Muscle of back (tissue), 11 donors: ENCODE results near the gene DEGS2. TPM values are rescaled to one million over a fixed set of nuclear protein-coding genes. Genes with fewer than 3 reads are reported as not detected.

Experiments
- DNase-seq, 3 donors: peaks; one replicate each; pipeline versions ENCODE4 v3.0.0 to v3.0.0-alpha.2; 2013
- polyA plus RNA-seq, 10 donors: library from polyadenylated mRNA; unstranded; fragments of 120-200 nt; gene quantifications; one replicate each; pipeline ENCODE4 v1.2.1, GENCODE V29; 2013; ENCODE audit not compliant: insufficient read length in 10 of 10

DEGS2 gene
- polyA plus RNA-seq, 10 donors: 0.17 to 1.2 (median 0.46) TPM

DNA sequence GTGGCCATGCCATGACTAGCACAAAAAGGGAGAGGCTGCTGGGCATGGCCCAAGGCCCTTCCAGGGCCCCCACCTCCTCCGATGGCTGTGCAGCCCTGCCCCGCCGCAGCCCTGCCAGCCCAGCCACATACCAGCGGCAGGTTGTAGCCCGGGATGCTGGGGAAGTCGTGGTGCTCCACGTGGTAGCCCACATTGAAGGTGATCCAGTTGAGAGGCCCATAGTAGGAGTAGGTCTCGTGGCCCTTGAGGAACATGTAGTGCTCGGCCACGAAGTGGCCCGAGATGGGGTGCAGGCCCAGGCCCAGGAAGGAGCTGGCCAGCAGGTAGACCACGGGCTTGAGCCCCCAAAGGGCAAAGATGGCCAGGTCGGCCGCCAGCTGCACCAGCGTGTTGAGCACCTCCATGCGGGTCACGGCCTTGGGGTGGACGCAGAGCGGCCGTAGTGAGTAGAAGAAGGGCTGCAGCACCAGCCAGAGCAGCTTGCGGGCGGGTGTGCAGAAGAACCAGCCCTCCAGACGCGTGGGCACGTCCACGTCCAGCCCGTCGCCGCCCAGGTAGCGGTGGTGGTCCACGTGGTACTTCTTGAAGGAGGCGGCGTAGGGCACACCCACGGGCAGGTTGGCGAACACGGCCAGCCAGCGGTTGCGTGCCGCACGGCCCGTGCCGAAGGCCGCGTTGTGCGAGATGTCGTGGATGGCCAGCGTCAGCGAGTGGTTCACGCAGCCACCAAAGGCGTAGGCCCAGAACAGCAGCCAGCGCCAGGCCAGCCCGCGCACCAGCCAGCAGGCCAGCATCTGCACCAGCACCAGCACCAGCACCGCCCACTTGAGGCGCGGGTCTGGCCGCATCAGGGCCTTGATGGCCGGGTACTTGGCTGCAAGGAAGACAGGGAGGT lies 10.4 kb downstream of the DEGS2 start:
- DNase-seq: no peak

DNA sequence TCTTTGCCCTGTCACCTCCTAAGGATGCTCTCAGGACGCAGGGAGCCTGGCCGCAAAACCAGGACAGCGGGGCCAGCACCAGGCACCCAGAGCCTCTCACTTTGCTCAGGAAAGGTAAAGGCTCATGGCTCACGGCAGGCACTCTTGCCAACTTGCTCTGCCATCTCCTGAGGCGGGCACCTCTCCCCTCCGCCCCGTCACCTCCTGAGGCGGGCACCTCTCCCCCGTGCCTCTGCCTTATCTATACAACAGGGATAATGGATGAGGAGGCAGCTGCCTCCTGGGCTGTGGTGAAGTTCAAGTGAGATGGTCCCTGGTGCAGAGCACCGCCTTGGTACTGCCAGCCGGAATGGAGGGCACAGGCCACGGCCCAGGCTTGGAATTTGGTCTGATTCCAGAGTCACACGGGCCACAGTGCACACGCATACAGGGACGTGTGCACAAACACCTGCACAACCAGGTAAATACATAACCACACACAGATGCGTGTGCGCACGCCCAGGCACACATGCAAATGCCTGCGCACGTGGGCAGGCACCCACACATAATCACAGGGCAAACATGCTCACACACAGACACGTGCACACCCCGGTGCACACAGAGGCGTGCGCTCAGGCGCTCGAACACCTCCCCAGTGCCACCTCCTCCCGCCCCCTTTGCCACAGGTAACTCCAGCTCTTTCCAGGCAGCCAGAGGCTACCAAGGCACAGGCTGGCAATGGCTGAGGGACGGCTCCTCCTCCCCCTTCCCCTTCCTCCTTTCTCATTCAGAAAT lies 11.6 kb downstream of the DEGS2 start:
- DNase-seq: no peak

DNA sequence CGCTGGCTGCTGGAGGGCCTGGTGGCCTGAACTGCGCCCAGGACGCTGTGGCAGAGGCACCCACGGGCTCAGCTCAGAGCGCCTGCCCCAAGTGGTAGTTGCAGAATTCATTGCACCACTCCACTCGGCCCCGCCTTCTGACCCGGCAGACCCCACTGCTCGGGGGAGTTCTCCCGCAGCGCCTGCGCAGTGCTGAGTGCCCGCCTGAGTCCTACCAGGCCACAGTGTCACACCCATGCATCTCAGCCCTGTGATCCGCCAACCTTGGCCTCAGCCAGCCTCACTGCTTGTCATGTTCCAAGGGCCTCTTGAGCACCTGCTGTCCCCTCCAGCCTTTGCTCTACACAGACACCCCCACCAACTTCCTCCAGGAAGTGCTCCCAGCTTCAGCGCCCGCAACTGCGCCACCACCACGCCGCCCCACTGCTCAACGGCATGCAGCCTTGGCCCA lies 12.2 kb downstream of the DEGS2 start:
- DNase-seq: no peak

DNA sequence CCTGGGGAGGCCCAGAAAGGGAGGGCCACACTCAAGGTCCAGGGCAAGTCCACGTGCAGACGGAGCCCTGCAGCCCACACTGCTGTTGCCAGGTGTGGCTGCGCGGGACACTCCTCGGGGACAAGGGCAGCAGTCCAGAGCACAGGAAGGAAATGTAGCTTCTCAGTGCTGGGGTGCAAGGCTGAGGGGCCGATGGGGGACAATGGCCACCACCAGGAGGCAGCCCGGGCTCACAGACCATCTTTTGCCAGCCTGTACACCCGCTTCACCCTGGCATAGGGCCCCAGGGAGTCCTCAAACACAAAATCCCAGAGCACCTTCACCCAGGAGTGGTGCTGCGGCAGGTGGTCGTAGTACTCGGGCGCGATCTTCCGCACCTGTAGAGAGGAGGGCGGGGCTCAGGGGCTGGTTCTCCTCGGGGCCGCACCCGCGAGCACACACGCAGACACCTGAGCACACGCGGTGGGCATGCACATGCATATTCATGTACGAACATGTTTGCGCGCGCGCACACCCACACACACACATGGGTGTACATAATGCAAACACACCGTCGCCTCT lies 12.8 kb downstream of the DEGS2 start:
- no peak for DNase-seq

- DNase-seq: no peak
Observed at GRCh38 chr14:100145682-100146464, 13.6 kb downstream of the DEGS2 start.

- DNase-seq: no peak
Observed at GRCh38 chr14:100144996-100145646, 14.3 kb downstream of the DEGS2 start.

DNA sequence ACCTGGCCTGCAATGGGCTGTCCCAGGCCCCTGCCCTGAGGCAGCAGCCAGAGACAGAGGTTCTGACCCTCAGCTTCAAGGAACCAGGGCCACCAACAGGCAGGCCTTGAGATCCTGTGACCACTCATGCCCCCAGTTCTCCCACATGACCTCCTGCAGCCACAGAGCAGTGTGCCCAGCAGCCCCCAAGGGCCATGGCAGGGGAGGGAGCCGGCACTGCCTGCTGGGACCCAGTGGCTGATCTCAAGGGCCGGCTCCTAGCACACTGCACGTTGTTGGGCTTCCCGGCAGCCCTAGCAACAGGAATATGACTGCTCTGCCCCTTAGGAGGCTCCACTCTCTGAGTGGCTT lies 14.8 kb downstream of the DEGS2 start:
- no peak for DNase-seq

GRCh38 chr14:100143934-100144333 lies 15.5 kb downstream of the DEGS2 start:
- no peak for DNase-seq

DNA sequence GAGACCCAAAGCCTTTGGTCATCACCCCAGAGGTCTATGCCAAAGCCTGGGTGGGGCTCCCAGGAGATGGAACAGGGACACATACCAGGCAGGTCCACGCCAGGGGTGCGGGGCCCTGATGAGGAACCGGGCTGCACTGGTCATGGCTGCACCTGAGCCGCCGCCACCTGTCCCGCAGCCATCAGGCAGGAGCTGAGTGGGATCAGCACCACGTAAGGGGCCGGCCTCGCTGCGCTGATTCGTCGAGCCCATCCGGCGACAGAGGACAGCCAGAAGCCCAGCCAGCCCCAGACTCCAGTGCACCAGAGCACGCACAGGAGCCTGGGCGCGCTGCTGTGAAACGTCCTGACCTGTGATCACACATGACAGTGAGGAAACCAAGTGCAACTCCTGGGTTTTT lies 15.9 kb downstream of the DEGS2 start:
- no peak for DNase-seq

DNA sequence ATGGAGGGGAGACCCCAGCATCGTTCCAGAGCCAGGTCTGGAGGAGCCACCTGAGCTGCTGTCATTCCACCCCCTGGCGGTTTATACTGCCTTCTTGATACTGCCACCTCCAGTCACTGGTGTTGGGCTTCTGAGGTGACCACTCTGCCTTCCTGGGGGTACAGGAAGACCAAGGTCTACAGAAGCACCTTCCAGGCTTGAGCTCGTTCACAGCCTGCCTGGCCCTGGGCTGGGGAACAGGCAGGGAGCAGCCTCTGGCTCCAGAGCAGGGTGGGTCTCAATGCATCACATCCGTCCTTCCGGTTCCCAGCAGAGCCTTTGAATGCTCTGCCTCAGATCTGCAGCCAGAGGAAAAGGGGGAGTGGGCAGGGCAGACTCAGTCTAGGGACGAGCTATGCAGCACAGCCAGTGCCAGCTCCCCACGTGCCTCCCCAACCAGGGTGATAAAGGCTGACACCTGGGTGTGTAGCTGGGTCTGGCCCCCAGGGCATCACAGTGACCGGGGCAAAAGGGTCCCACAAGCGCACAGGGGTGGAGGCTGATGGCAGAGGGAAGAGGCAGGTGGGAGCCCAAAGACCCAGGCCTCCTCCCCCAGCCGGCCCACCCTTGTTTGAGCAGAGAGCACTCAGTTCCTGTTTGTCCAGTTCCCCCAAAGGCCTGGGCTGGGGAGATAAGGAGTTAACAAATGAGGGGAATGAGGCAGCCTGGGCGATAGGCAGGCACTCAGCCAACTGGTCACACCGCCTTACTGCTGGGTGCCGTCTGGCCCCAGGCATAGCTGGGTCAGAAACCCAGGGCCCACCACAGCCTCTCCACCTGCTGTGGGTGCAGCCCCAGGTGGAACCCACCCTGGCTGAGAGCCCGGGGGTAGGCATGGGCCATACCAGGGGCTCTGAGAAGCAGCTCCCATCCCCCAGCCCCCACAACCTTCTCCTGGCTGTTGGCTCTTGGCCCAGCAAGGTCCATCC lies 17.1 kb downstream of the DEGS2 start:
- DNase-seq: peak in 1 of 3 donors; percentile 59

GRCh38 chr14:100141098-100141497 lies 18.3 kb downstream of the DEGS2 start:
- no peak for DNase-seq

DNA sequence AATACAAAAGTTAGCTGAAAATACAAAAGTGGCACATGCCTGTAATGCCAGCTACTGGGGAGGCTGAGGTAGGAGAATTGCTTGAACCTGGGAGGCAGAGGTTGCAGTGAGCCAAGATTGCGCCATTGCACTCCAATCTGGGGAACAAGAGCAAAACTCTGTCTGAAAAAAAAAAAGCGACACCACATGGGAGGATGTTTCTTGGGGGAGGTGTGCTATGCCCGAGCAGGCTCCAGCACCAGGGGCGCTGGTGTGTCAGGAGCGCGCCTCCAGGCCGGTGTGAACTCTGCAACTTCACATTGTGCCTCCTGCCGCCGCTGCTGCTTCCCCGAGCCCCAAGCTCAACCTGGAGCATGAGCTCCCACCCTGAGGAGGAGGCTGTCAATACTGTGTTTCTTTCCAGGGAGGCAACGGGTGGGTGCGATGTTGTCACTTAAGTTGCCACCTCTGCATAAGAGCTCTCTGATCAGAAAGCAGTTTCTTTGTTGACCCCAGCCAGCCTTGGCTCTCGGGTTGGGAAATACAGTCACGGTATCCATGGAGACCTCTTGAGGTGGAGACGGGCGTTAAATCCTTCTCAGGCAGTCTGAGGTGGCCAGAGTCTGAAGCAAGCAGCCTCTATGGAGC lies 18.9 kb downstream of the DEGS2 start:
- peak in 1 of 3 donors; percentile 43 for DNase-seq

DNA sequence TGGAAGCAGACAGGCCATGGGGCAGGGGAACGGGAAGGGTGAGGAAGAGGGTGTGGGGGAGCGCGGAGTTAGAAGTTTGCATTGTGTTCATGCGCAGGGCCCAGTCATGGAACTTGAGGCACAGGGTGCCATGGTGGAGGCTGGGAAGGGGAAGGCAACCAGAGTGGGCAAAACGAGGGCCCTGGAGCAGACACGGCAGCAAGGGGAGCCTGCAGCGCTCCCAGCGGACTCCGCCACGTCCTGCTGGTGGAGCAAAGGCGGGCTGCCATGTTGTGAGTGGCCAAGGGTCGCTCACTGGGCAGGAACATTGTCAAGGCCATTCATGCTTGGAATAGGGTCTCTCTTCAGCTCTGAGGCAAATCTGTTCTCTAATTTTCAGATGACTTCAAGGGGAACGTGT lies 20.5 kb downstream of the DEGS2 start:
- DNase-seq: no peak

DNA sequence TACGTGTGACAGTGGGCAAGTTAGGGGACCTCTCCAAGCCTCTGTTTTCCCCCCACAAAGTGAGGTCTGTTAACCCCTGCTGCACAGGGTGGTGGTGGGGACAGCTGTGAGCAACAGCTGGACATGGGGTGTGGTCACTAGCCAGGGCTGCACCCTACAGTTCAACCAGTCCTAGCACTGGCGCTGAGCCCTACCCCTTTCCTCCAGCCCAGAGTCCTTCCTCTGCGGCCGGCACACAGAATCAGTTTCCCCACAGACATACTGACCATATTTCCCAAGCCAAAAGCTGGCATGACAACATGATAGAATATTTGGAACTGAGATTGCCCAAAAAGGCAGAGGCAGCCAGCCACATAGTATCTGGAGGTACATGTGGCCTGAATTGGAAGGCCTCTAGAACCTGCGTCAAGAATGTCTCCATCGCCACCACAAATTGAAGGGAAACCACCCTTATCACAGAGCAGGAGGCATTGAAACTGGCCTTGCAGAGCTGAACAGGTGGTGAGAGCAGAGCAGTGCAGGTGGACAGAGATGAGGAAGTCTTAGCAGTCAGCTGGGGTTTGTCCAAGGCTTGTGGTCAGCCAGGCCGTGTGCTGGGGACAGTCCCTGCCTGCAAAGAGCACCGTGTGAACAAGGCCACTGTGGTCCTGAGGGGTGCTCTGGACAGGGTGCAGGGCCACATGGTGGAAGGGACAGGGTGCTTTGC lies 21.2 kb downstream of the DEGS2 start:
- no peak for DNase-seq

DNA sequence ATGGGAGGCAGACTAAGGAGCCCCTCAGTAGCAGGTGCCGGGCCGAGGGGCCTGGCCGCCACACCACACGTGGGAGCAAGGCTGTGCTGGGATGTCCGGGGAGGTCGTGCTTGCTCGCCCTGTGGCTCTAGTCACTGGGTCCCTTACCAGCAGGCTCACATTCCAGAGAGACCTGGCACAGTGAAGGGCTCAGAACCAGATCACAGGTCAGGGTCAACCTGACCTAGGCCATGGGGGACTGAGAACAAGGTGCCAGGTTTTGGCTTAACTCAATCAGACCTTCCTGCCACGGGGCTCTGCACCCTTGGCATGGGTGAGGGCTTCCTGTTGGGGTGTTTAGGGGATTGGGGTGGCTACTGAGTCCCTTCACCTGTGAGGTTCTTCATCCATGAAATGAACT lies 22.3 kb downstream of the DEGS2 start:
- no peak for DNase-seq

- no peak for DNase-seq
Observed at GRCh38 chr14:100135784-100136183, 23.7 kb downstream of the DEGS2 start.

GRCh38 chr14:100135073-100135472 lies 24.4 kb downstream of the DEGS2 start:
- DNase-seq: no peak

GRCh38 chr14:100134586-100134985 lies 24.9 kb downstream of the DEGS2 start:
- no peak for DNase-seq
